ENCODE results near the gene LRPPRC. TPM values are rescaled to one million over a fixed set of nuclear protein-coding genes. Genes with fewer than 3 reads are reported as not detected.

The LRPPRC gene
- total and polyA plus RNA-seq, 9 of the 15 experiments (the other 6 are each of a cell fraction or from before 2014, with no cell fraction given): 41.5 to 214 (median 138) TPM

GRCh38 chr2:43941966-43942365, 53.8 kb downstream of the LRPPRC start (continued):
- TF ChIP-seq, protein P1, sequence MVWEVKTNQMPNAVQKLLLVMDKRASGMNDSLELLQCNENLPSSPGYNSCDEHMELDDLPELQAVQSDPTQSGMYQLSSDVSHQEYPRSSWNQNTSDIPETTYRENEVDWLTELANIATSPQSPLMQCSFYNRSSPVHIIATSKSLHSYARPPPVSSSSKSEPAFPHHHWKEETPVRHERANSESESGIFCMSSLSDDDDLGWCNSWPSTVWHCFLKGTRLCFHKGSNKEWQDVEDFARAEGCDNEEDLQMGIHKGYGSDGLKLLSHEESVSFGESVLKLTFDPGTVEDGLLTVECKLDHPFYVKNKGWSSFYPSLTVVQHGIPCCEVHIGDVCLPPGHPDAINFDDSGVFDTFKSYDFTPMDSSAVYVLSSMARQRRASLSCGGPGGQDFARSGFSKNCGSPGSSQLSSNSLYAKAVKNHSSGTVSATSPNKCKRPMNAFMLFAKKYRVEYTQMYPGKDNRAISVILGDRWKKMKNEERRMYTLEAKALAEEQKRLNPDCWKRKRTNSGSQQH (CRISPR knock-in tag; IDR thresholded peaks at IDR 0.05): no peak
- TF ChIP-seq, protein P2, sequence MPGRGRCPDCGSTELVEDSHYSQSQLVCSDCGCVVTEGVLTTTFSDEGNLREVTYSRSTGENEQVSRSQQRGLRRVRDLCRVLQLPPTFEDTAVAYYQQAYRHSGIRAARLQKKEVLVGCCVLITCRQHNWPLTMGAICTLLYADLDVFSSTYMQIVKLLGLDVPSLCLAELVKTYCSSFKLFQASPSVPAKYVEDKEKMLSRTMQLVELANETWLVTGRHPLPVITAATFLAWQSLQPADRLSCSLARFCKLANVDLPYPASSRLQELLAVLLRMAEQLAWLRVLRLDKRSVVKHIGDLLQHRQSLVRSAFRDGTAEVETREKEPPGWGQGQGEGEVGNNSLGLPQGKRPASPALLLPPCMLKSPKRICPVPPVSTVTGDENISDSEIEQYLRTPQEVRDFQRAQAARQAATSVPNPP (IDR thresholded peaks at IDR 0.05; ENCODE audit: borderline replicate concordance, insufficient read depth, insufficient read length): no peak
- no peak for TF ChIP-seq PCBP1 (IDR thresholded peaks at IDR 0.05; ENCODE audit: low read depth, low read length, poor library complexity, severe bottlenecking)

GRCh38 chr2:43941359-43941758, 54.4 kb downstream of the LRPPRC start:
- no peak for TF ChIP-seq L3MBTL2 (IDR thresholded peaks at IDR 0.05)
- no peak for TF ChIP-seq RHOXF2B (CRISPR knock-in tag; conservative IDR thresholded peaks at IDR 0.05)
- intact Hi-C loops (cut with micrococcal nuclease) (no loop called here), in situ Hi-C loops (cut with MboI) (no loop called here)
- FAIRE-seq: no peak
- peaks cover 29% of the 10 kb centered on the region; the same call in 2 of the 3 replicates for H3K79me2 ChIP-seq (ENCODE audit: control insufficient read depth, insufficient read depth, low read length)
- H3K9ac ChIP-seq (ENCODE audit: insufficient read depth in 1 of 2, low read depth in 2 of 2, low read length in 2 of 2): no peak overlapping the region
- WGBS (ENCODE audit: insufficient coverage, low coverage, missing lambda C conversion rate): 93% methylated on average over 3 of the region's 3 CpGs
- no peaks in the 10 kb centered on the region for H3K4me1 ChIP-seq (replicated peaks in 1 of 2; ENCODE audit: control insufficient read depth in 2 of 2, insufficient read depth in 2 of 2, low read length in 2 of 2)
- ChIA-PET POLR2A (interaction anchor here (1.0 kb wide), 1 partner anchor 9 kb away, joined by 3 read pairs; no protein-coding TSS in a partner anchor), CTCF (ENCODE audit: low intra/inter-chr PET ratio) (no interaction called here)
- no peak overlapping the region for H3K4me3 ChIP-seq
- H4K20me1 ChIP-seq (replicated peaks; ENCODE audit: control insufficient read depth, insufficient read depth, low read length): no peaks in the 10 kb centered on the region
- no peak overlapping the region for H2AFZ ChIP-seq (ENCODE audit: low read depth, low read length)
- no peak for DNase-seq (ENCODE audit: extremely low read depth in 1 of 4, low spot score in 3 of 4)
- H3K9me3 ChIP-seq (replicated peaks; ENCODE audit: control insufficient read depth, insufficient read depth, low read depth, low read length): no peaks in the 10 kb centered on the region
- H3K9me1 ChIP-seq (ENCODE audit: control insufficient read depth, insufficient read depth, low read length): no peaks in the 10 kb centered on the region
- no peak overlapping the region for H3K27ac ChIP-seq (ENCODE audit: extremely low read depth, low read depth, low read length)
- ATAC-seq: no peak
- no TSS peak for BruUV-seq (replicated peaks)
- H3K4me2 ChIP-seq (ENCODE audit: insufficient read depth, low read length): no peak overlapping the region
- H3K36me3 ChIP-seq (ENCODE audit: control insufficient read depth, insufficient read depth, low read length): peaks cover 93% of the 10 kb centered on the region
- H3K27me3 ChIP-seq (ENCODE audit: control insufficient read depth in 2 of 2, insufficient read depth in 2 of 2, low read length in 2 of 2): no peaks in the 10 kb centered on the region

Measured in K562 (cell line).